Heart left ventricle (tissue), 13 donors: ENCODE results near the gene PRKAG3.

Source experiments
- POLR2A ChIP-seq, 2 donors: fragments of 450-650 bp; IDR thresholded peaks; one replicate each; pipeline ENCODE4 v1.6.1; 2017; ENCODE audit warnings: antibody characterized with exemption in 2 of 2, mild to moderate bottlenecking in 2 of 2, moderate library complexity in 2 of 2
- TF ChIP-seq, protein P1 (sequence below), 12 donors: fragments of 200-600 bp; sonication (generic) in 4 of 12; IDR thresholded peaks; one replicate each; pipeline versions ENCODE4 v1.5.0 to v1.8.0; 2018 to 2022; ENCODE audit warnings: antibody characterized with exemption in 12 of 12, mild to moderate bottlenecking in 5 of 12
- donor health status: ischemic (EF 13 %, LVEDD 7.1; RV severe dilation, severe dysfunction).
- donor health status: DM: no; HTN: yes; CAD: no.
- donor health status: DM: no; HTN: no; CAD: no.
- donor health status: ischemic (EF 25% LVEDD 6.9; RV normal size, moderate dysfunction).
- donor health status: ischemic (EF 25% LVEDD 5.7; RV mildly dilated, moderate dysfunction).
- donor health status: ischemic (EF 35%, LVEDD 5.7; RV mildly dilated, moderate dysfunction).
- donor health status: nonischemic (EF 11% LVEDD 7.7; RV severe dilation, severe dysfunction).
- donor health status: DM: yes; HTN: yes; CAD: no.
- donor health status: PGD.
- donor health status: ischemic (EF 29% LVEDD 5.4; RV normal size, mild dysfunction).
- donor health status: nonischemic (EF 23%, LVEDD 6.1; RV moderate dilation, normal function).

DNA sequence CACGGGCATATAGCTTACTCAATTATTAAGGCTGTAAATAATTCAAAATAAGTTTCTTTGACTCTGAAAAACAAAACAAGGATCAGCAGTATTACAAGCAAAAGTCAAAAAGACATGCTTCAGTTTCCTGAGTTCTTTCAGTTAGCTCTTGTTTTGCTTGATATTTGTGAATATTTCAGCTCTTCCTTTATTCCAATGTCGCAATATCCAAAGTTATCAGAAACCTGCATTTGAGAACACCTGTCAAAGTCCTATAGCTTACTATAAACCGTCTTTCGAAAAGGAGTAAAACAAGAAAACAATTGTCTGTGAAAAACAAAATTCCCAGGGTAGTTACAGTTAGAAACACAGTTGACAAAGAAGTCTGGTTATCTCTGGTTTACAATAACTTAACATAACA is 34.9 kb downstream of the PRKAG3 start:
- TF ChIP-seq, protein P1, sequence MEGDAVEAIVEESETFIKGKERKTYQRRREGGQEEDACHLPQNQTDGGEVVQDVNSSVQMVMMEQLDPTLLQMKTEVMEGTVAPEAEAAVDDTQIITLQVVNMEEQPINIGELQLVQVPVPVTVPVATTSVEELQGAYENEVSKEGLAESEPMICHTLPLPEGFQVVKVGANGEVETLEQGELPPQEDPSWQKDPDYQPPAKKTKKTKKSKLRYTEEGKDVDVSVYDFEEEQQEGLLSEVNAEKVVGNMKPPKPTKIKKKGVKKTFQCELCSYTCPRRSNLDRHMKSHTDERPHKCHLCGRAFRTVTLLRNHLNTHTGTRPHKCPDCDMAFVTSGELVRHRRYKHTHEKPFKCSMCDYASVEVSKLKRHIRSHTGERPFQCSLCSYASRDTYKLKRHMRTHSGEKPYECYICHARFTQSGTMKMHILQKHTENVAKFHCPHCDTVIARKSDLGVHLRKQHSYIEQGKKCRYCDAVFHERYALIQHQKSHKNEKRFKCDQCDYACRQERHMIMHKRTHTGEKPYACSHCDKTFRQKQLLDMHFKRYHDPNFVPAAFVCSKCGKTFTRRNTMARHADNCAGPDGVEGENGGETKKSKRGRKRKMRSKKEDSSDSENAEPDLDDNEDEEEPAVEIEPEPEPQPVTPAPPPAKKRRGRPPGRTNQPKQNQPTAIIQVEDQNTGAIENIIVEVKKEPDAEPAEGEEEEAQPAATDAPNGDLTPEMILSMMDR (IDR thresholded peaks at IDR 0.05): no peak
- TF ChIP-seq POLR2A (IDR thresholded peaks at IDR 0.05): no peak
